ENCODE results near the gene TMC7. TPM values are rescaled to one million over a fixed set of nuclear protein-coding genes. Genes with fewer than 3 reads are reported as not detected.

Gene TMC7
- total RNA-seq, 3 donors from 2014 or later, result 0.64 to 1.3 (median 0.73) TPM

DNA sequence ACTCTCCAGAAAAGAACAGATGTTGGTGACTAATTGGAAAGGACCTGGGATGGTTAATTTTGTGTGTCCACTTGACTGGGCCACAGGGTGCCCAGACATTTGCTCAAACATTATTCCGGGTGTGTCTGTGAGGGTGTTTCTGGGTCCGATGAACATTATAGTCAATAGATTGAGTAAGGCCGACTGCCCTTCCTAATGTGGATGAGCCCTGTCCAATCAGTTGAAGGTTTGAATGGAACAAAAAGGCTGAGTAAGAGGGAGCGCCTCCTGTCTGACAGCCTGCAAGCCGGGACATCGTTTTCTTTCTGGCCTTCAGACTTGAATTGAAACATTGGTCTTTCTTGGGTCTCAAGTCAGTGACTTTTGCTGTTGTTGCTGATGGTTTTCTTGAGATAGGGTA lies 107.2 kb downstream of the TMC7 start:
- DNase-seq (ENCODE audit: low spot score in 2 of 2), result no peak
- no peak overlapping the region for H3K27ac ChIP-seq
- TF ChIP-seq POLR2A (IDR thresholded peaks at IDR 0.05) (no peak), POLR2AphosphoS5 (IDR thresholded peaks at IDR 0.05) (no peak)
- TF ChIP-seq, protein P1, sequence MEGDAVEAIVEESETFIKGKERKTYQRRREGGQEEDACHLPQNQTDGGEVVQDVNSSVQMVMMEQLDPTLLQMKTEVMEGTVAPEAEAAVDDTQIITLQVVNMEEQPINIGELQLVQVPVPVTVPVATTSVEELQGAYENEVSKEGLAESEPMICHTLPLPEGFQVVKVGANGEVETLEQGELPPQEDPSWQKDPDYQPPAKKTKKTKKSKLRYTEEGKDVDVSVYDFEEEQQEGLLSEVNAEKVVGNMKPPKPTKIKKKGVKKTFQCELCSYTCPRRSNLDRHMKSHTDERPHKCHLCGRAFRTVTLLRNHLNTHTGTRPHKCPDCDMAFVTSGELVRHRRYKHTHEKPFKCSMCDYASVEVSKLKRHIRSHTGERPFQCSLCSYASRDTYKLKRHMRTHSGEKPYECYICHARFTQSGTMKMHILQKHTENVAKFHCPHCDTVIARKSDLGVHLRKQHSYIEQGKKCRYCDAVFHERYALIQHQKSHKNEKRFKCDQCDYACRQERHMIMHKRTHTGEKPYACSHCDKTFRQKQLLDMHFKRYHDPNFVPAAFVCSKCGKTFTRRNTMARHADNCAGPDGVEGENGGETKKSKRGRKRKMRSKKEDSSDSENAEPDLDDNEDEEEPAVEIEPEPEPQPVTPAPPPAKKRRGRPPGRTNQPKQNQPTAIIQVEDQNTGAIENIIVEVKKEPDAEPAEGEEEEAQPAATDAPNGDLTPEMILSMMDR (IDR thresholded peaks at IDR 0.05), result no peak
- H3K9me3 ChIP-seq, result no peaks in the 10 kb centered on the region
- intact Hi-C loops (cut with DNase I; ENCODE audit: low total_unique reads), result no loop called here
- no peaks in the 10 kb centered on the region for H3K36me3 ChIP-seq
- no peak overlapping the region for H3K4me3 ChIP-seq
- H3K27me3 ChIP-seq, result no peaks in the 10 kb centered on the region
- no peaks in the 10 kb centered on the region for H3K4me1 ChIP-seq

DNA sequence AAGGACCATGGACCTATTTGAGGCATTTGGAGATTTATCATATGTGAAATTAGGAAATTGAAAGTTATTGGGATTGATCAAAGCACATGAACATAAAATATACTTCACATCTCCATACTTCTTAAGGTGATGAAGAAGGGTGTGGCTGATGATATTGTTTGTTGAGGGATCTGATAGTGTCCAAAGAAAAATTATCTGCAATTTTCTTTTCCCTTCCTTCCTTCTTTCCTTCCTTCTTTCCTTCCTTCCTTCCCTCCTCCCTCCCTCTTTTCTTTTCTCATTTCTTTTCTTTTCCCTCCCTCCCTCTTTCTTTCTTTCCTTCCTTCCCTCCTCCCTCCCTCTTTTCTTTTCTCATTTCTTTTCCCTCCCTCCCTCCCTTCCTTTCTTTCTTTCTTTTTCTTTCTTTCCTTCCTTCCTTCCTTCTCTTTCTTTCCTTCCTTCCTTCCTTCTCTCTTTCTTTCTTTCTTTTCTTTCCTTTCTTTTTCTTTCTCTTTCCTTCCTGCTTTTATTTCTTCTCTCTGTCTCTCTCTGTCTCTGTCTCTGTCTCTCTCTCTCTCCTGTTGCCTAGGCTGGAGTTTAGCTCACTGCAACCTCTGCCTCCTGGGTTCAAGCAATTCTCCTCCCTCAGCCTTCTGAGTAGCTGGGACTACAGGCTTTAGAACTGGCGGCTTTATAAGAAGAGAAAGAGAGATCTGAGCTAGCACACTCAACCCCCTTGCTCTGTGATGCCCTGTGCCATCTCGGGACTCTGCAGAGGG lies 109.1 kb downstream of the TMC7 start:
- H3K9me3 ChIP-seq, result no peaks in the 10 kb centered on the region
- TF ChIP-seq, protein P1 (IDR thresholded peaks at IDR 0.05), result no peak
- TF ChIP-seq POLR2AphosphoS5 (IDR thresholded peaks at IDR 0.05) (no peak), POLR2A (IDR thresholded peaks at IDR 0.05) (no peak)
- H3K27me3 ChIP-seq, result no peaks in the 10 kb centered on the region
- no peak for DNase-seq (ENCODE audit: low spot score in 2 of 2)
- intact Hi-C loops (cut with DNase I; ENCODE audit: low total_unique reads), result no loop called here
- no peaks in the 10 kb centered on the region for H3K36me3 ChIP-seq
- no peak overlapping the region for H3K27ac ChIP-seq
- no peaks in the 10 kb centered on the region for H3K4me1 ChIP-seq
- no peak overlapping the region for H3K4me3 ChIP-seq

DNA sequence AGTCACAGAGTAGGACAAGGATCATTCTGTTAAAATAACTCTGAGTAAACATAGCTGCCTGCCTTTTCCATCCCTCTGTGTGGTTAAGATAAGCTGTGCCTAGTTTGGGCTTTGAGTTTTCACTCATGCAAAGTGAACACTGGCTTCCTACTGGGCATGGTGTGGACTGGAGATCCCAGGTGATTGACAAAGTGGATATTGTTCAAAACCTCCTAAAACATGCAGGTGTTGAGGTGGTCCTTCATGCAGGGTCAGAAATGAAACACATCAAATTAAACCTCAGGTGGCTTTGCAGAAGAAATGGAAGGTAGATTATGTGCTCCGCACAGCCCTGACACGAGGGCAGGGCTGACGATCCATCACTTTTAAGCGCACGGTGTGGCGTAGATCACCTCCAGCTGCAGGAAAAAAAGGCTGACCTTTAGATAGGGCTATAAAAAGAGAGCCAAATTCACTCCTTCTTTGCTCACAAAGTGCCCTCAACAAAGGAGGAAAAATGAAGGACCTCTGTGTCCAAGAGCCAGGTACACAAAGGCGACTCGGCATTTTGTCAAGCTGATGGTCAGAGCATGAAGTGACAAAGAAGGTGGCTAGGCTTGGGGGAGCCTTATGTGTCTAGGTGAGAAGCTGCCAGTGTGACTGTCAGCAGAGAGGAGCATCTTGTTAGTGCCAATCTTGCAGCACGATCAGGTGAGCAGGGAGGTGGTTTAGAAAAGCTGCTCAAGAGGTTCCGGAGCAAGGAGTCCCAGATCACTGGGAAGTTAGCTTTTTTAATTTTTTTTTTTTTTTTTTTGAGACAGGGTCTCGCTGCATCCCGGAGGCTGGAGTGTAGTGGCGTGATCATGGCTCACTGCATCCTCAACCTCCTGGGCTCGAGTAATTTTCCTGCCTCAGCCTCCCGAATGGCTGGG lies 110.2 kb downstream of the TMC7 start:
- H3K4me1 ChIP-seq, result no peaks in the 10 kb centered on the region
- no peaks in the 10 kb centered on the region for H3K27me3 ChIP-seq
- TF ChIP-seq POLR2AphosphoS5 (IDR thresholded peaks at IDR 0.05), result no peak
- TF ChIP-seq, protein P1 (IDR thresholded peaks at IDR 0.05), result no peak
- TF ChIP-seq POLR2A (IDR thresholded peaks at IDR 0.05), result no peak
- intact Hi-C loops (cut with DNase I; ENCODE audit: low total_unique reads), result no loop called here
- H3K36me3 ChIP-seq, result no peaks in the 10 kb centered on the region
- no peaks in the 10 kb centered on the region for H3K9me3 ChIP-seq
- no peak overlapping the region for H3K27ac ChIP-seq
- DNase-seq (ENCODE audit: low spot score in 2 of 2), result no peak
- no peak overlapping the region for H3K4me3 ChIP-seq

DNA sequence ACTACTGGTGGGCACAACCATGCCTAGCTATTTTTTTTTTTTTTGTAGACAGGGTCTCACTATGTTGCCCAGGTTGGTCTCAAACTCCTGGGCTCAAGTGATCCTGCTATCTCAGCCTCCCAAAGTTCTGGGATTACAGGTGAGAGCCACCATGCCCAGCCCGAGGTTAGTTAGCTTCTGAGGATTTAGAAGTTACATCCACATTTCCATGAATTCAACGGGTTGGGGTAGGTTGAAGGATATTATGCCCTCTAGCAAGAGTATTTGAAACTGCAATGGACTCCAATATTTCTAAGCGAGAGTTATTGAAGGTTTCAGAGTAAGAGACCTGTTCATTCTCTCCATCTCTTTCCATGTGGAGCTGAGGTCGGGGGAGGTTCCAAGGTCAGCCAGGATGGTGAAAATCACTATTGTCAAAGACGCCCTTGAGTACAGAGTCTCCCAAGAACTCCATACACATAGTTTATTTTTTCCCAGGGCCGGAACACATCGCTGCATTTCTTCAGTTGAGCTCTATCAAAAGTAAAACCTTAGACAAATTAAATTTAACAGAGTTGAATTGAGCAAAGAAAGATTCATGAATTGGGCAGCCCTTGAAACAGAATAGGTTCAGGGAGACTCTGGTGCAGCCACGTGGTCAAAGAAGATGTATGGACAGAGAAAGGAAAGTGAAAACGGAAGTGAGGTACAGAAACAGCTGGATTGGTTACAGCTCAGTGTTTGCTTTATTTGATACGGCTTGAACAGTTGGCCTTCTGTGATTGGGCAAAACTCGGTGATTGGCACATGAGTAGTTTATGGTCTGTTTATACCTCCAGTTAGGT lies 111.0 kb downstream of the TMC7 start:
- no peak for DNase-seq (ENCODE audit: low spot score in 2 of 2)
- Histone ChIP-seq H3K27me3 (no peaks in the 10 kb centered on the region), H3K4me3 (no peak overlapping the region), H3K27ac (no peak overlapping the region), H3K4me1 (no peaks in the 10 kb centered on the region), H3K9me3 (no peaks in the 10 kb centered on the region), H3K36me3 (no peaks in the 10 kb centered on the region)
- TF ChIP-seq POLR2A (IDR thresholded peaks at IDR 0.05), result no peak
- no peak for TF ChIP-seq POLR2AphosphoS5 (IDR thresholded peaks at IDR 0.05)
- TF ChIP-seq, protein P1 (IDR thresholded peaks at IDR 0.05), result no peak
- intact Hi-C loops (cut with DNase I; ENCODE audit: low total_unique reads), result no loop called here

Measured in breast epithelium (tissue), 4 donors.